ENCODE data around the gene ODAD2.
"Not testable (repeated sequence)": the region's sequence is repeated elsewhere in the genome, so short reads cannot be mapped to it uniquely, and the experiment has no call there.

ODAD2 gene

DNA sequence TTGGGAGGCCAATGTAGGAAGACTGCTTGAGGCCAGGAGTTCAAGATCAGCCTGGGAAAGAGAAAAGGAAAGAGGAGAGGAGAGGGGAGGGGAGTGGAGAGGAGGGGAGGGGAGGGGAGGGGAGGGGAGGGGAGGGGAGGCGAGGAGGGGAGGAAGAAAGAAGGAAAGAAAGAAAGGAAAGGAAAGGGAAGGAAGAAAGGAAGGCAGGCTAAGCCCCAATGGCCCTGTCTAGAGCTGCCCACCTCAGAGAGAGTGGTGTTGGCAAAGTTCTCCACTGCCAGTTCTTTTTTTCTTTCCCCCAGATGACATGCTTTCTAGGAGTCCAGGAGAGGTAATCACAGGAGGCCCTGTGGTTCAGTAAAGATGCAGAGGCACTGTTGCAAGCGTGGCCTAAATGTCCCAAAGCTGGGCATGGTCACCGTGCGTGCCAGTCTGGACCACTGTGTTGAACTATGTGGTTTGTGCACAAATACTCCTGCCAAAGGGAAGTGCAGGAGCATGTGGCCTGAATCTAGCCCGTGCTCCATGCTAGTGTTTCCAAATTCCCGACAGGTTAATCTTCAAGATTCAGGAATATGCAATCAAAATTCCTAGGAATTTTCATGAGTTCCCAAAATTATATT, 39.7 kb downstream of the ODAD2 start:
- DNase-seq (ENCODE audit: low read depth in 2 of 2): no peak

DNA sequence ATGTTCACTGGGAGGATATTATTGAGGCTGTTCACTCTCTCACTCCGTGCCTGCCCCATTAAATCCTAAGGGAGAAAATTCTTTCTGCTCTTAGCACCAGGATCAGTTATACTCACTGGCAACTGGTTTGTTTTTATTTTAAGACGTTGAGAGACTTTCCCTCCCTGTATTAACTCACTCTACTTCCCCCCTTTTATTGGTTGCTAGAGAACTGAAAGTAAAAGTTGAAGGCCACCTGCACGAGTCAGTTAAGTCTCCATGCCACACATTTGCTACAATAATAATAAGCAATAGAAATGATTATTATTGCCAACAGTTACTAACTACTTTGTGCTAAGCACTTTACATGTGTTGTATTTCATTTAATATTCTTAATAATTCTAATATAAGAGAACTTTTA, 40.5 kb downstream of the ODAD2 start:
- not testable (repeated sequence) for DNase-seq (ENCODE audit: low read depth in 2 of 2)

DNA sequence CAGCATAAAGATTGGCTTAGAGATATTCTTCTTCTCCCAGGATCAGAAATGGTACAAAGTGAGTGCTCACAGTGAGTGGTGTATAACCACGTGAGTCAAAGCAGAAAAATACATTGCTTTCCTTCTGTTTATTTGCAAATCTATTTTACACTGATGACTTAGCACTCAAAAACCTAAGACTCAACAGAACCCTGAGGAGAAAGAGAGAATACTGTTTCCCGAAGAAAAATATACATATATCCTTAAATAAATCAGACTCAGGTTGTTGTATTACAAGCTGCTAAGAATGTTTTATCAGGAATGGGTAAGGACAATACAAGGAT, 48.7 kb downstream of the ODAD2 start:
- DNase-seq (ENCODE audit: low read depth in 2 of 2): no peak

DNA sequence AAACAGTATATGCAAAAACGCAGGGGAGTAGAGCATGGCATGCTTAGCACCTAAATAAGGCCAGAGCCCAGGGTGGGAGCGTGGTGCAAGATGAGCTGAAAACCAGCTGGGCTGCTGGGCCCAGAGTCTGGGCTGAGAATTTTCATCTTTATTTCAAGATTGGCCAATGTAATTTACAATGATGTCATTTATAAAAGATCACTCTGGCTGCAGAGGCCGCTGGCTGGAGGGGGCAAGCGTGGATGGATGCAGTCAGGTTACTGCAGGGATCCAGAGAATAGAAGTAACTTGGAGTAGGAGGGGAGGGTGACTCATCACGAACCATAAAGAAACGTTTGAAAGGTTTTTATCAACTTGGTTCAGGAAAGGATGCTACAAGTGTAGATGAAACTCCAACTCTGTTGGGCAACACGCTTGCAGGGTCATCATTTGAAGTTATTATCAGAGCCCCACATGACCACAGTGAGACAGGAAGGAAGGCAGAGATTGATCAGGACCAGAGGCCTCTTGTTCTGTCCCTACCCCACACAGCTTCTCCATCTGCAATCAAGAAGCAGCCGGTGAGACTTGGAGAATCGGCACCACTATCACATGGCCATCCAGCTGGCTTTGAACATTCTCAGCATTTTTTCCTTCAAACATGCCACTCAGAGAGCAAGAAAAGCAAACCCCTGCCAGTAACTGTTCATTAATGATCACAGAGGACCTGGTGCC, 49.2 kb downstream of the ODAD2 start:
- DNase-seq (ENCODE audit: low read depth in 2 of 2): no peak

DNA sequence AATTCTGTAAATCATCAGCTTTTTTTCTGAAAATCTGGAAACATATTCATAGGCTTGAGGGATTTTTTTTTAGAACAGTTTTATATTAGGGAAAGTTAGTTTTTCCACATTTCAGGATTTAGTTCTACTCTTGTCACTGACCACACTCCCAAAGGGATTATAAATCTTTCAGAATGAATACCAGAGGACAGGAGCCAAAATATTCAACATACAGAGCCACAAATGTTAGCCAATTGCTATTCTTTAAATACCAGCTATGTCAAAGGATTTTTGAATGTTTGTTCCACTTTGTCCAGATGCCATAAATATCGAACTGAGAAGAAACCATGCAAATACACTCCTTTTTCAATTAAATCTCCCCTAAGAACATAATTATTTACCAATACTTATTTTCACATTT, 50.7 kb downstream of the ODAD2 start:
- no peak for DNase-seq (ENCODE audit: low read depth in 2 of 2)

DNA sequence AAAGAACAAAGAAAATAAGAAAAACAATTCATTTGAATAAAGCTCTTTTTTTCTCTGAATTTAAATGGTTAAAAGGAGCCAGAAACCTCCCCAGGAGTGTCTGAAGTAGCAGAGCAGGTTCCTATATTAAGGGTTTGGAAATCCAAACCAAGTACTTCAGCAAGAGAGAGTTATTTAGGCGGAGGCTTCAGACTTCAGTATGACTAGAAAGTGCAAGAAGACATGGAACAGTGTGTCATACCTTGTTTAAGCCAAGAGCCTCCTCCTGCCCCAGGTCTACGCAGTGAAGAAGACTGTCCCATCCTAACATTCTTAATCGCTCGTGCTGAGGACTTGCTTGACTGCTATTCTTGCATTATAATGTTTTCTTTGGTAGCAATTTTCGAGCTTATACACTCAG, 51.3 kb downstream of the ODAD2 start:
- DNase-seq (ENCODE audit: low read depth in 2 of 2): no peak

DNA sequence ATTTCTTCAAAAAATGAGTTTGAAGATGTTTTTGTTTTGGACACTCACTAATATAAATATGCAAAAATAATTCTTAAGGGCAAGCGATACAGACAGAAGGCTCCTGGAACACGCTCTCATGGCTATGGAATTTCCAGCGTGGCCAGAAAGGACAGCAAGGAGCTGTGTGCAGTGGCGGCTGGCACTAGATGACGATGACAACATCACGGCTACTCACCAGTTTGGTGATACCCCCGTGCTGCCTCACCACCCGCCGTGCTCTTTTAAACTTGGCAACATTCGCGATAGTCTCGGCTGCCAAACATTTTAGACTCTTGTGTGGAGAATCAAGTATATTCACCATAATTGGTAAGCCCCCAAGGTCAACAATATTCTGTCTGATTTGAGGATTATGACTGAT, 54.9 kb downstream of the ODAD2 start:
- no peak for DNase-seq (ENCODE audit: low read depth in 2 of 2)

DNA sequence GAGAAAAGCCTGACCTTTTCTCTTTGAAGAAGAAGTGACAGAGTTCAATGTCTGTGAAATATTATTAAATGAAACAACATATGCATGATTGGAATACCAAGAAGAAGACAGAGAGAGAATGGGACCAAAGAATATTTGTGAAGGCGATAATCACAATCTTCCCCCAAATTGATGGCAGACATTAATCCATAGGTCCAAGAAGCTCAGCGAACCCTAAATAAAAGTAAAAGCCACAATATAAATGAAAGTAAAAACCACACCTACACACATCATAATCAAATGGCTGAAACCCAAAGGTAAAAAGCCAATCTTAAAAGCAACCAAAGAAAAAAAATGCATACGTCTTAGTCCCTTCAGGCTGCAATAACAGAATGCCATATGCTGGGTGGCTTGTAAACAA, 84.0 kb downstream of the ODAD2 start:
- DNase-seq (ENCODE audit: low read depth in 2 of 2): no peak

DNA sequence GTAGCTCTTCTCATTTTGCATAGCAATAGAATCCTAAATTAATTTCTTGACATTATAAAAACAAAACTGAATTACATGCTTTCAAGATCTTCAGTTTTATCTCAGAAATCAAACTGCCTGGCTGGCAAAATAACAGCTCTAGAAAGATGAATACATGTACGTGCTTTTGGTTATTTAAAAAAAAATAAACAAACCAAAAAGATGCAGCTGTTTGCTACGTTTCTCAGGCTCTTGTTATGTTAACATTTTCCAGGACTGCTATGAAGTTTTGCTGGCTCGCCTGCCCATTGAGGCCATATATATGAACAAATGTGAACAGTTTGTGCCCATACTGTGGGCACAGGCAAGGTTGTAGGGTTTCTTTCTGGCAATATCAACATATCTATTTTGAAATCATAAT, 86.6 kb downstream of the ODAD2 start:
- DNase-seq (ENCODE audit: low read depth in 2 of 2): no peak

DNA sequence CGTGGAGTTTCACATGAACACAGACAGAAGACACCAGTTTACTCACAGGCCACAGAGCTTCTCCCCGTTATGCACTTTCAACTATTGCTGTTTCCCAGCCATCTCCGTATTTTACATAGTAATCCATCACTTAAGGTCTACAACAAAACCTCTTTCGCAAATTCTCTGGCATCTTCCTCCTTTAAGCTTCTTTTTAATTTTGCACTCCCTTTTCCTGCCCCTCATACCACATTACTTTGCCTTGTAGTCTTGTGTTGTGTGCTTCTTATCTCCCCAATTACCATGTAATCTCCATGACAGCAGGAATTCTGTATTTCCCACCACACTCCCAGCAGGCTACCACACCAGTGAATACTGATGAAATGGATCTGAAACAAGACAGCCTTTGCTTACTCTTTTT, 87.3 kb downstream of the ODAD2 start:
- no peak for DNase-seq (ENCODE audit: low read depth in 2 of 2)

DNA sequence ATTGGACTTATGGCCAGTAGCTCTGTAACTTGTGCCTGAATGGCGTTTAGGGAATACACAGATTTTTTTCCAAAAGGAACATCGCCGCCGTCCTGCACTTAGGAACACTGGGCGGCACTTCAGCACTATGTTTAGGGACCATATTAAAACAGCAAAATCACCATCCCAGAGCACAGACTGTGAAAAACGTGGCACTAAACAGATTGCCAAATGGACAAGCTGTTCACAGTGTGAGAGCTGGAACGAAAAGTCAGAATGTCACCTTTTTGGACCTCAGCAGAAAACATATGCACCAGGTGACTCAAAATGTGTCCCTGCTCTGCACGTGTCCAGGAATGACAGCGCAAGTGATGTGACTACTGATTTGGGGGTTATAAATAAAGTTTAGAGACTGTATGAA, 87.9 kb downstream of the ODAD2 start:
- no peak for DNase-seq (ENCODE audit: low read depth in 2 of 2)

DNA sequence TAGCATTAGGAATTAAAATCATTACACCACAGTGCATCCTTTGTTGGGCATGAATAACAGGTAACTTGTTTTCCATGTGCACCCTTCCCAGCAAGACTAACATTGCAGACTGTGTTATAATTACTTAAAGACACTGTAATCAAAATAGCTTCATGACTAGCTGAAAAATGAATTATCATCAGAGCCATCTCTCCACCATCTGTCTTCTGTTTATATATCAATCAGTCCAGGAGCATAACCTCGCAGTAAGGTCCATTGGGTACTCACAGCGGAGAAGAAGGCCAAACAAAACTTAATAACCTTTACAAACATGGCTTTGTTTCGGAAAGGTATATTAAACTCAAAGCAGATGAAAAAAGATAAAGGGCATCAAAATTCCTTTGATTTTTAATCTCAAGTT, 90.6 kb downstream of the ODAD2 start:
- no peak for DNase-seq (ENCODE audit: low read depth in 2 of 2)

DNA sequence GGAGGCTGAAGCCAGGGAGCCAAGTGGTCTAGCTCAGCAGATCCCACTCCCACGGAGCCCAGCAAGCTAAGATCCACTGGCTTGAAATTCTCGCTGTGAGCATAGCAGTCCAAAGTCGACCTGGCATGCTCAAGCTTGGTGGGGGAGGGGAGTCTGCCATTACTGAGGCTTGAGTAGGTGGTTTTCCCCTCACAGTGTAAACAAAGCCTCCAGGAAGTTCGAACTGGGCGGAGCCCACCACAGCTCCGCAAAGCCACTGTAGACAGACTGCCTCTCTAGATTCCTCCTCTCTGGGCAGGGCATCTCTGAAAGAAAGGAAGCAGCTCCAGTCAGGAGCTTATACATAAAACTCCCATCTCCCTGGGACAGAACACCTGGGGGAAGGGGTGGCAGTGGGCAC, 99.4 kb downstream of the ODAD2 start:
- DNase-seq (ENCODE audit: low read depth in 2 of 2): not testable (repeated sequence)

DNA sequence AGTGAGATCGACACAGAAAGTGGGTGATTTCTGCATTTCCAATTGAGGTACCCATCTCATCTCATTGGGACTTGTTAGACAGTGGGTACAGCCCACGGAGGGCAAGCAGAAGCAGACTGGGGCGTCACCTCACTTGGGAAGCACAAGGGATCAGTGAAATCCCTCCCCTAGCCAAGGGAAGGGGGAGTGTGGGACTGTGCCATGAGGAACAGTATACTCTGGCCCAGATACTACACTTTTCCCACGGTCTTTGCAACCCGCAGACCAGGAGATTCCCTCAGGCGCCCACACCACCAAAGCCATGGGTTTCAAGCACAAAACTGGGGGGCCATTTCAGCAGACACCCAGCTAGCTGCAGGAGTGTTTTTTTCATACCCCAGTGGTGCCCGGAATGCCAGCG, 99.8 kb downstream of the ODAD2 start:
- DNase-seq (ENCODE audit: low read depth in 2 of 2): no peak

DNA sequence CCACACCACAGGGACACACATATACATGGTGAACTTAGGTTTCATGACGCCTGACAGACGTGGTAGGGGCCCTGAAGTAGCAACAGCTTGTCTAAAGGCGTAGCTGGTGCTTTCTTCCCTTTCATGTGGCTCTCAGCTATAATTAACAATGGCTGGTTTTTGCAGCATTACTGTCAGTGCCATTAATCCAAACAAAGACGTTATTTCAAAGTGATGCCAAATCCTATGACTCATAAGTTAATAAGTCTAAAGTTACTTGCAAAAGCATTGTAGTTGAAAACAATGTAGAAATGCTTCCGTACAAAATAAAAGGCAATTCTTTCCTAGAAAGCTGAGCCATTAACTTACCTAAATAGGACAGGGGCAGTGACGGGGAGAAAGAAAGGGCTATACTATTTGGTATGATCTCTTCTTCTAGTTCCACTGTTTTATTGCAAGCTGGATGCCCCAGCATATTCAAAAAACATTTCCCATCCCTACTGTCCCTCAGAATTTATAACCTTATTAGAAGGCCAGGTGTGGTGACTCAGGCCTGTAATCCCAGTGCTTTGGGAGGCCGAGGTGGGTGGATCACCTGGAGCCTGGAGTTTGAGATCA, 105.4 kb downstream of the ODAD2 start:
- DNase-seq (ENCODE audit: low read depth in 2 of 2): no peak

DNA sequence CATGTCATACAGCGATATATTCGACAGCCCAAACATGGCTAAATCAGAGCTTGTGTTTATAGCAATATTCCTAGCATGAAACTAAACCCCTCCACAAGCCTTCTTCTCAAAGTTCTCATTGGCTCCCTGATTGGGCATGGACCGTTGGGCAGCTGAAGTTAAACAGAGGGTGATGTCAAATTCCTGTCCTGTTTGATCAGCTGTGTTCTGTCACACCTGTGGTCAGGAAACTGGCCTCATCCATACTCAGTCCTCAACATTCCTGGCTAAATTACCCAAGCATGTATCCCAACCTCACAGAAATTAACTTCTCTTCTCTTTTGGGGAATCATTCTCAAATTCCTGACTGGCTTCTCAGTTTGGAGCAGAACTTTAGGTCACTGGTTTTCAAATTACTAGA, 107.9 kb downstream of the ODAD2 start:
- DNase-seq (ENCODE audit: low read depth in 2 of 2): no peak

DNA sequence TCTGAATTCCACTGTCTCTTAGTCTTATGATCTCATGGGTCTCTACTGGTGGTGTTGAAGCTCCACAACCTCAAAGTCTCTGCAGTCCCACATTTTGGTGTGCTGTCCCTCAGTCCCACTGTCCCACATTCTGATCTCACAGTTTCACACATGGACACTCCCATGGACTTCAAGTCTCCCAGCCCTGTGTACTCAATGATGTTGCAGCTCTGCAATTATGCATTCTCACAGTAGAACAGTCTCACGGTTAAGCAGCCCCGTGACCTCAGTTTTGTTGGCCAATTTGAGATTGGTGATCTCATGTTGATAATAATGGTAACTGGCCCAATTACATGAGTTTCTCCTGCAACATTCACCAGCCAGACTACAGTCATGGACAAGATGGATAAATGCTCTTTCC, 109.4 kb downstream of the ODAD2 start:
- DNase-seq (ENCODE audit: low read depth in 2 of 2): no peak

DNA sequence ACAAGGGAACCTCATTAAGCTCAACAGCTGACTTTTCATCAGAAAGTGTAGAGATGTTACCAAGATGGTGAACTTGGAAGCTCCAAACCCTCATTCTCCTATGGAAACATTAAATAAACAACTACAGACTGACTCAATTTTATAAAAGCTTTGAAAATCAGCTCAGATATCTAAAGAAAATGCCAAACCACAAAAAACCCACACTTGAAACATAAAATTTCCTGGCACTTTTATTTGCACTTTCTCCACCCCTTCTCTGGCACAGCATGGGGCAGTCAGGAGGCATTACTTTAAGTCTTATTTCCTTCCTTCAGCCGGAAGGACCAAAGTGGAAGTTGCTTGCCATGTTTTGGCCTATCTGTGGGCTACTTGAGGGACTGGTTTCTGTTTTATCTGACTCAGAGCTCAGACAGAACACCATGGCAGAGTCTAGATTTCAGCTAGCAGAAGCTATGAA, 114.7 kb downstream of the ODAD2 start:
- DNase-seq (ENCODE audit: low read depth in 2 of 2): no peak

DNA sequence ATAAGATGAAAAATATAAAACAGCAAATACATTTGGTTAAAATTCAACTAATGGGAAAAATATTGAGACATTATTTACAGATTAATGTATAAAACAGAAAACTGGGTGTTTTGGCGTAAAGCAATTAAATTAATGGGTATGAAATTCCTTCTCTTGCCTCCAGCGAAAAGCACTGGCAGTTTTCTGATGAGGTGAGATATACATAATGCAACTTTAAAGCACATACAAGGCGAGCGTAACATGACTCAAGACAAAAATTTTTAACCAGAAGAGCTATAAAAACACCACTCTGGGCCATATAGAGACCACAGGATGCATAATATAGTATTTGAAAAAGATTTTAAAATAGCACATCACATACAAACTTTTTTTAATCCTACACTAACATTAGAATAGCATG, 120.6 kb downstream of the ODAD2 start:
- DNase-seq (ENCODE audit: low read depth in 2 of 2): no peak

DNA sequence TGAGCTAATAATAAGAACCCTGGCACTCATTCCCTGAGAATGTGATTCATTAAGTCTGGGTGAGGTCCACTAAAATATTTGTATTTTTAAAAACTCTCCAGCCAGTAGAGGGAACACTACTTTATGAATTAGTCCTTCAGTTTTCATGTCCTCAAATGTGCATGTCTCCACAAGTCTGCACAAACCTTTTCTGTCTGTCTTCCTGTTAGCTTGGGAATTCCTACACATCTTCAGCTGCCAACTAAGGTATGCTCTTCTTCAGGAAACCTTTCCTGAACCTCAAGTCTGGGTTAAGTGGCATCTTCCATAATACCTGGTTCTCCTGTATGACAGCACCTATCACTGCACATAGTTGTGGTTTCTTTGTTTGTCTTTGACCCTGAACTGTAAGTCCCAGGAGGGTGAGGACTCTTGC, 133.7 kb downstream of the ODAD2 start:
- no peak for DNase-seq (ENCODE audit: low read depth in 2 of 2)

DNA sequence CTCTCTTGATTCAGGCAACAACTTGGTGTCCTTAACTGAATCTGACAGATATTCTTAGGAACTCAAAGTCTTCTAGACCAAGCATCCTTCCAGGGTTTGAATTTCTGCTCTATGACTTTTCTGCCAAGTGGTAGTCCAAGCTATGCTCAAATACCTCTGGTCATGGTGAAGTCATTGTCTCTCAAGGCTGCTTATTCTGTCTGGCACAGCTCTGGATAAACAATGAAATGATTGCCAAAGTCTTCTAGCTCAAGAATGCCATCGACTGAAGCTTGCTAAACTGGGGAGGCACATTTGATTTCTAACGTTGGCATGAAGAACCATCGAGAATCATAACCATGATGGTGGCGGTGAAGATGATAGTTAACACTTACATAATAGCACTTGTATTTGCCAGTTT, 137.1 kb downstream of the ODAD2 start:
- DNase-seq (ENCODE audit: low read depth in 2 of 2): no peak

DNA sequence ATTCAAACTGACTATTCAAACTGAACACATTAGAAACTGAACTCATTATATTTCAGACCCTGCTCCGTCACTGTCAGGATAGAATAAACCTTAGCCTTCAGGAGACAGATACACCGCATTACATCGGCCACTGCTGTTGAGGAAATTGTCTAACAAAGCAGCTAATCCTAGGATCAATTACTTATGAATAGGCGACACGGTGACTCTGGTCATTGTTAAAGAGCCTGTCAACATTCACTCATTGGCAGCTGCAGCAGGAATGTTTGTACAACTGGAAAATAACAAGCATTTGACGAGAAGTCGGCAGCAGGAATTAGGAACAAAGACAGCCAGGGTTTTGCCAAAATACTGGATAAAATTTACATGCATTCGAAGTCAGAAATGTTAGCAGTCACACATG, 141.3 kb downstream of the ODAD2 start:
- no peak for DNase-seq (ENCODE audit: low read depth in 2 of 2)

DNA sequence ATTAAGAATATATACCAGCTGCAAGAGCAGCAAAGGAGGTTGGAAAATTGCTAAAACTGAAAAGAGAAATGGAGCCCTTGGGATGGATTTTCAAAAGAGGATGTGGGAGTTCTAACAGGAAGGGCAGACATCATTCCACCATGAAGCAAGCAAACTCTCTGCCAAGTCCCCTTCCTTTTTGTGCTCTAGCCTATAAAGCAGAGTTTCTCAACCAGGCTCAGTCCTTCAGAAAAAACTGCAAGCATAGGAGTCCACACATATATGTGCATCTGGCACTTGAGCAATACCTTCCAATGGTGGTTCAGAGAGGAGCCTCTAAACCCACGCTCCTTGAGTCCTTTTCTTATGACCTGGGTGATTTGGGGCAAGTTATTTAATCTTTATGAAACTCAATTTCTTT, 154.7 kb downstream of the ODAD2 start:
- no peak for DNase-seq (ENCODE audit: low read depth in 2 of 2)

DNA sequence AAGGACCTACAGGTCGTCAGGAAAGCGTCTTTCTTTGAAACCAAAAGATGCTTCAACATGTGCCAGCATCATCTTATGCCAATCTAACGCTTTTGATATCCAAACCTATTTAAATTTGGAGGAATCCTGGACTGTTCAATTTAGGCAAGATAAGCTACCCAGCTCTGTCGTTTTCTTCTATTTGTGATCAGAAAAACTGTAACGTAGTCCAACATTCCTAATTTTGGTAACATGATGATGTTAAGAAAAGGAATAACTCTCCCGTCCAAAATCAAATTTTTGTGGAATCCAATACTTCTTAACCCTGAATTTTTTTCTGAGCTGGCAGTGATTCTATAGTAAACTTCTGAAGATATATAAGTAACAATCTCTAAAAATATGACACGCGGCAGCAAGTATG, 160.0 kb downstream of the ODAD2 start:
- no peak for DNase-seq (ENCODE audit: low read depth in 2 of 2)

Data from stimulated activated CD4-positive, alpha-beta T cell treated with anti-CD3 and anti-CD28 coated beads, Interleukin-15, amount 100 ng/mL, for 48 hours (primary cell).